Activated T-helper 1 cell treated with anti-CD3 and anti-CD28 coated beads, Interleukin-12 subunit alpha, Interleukin-12 subunit beta, Interleukin-2, Interleukin-4 antibody, amounts not matched to agents 30 ng/mL and 10 ng/mL and 1 ng/mL, durations not matched to agents 14 hours and 24 hours and 36 hours (primary cell): Measurements from ENCODE around the gene TXNRD2. TPM values are rescaled to one million over a fixed set of nuclear protein-coding genes. Genes with fewer than 3 reads are reported as not detected.

Source experiments
- DNase-seq: peaks from one replicate; pipeline ENCODE4 v3.0.0; 2021; ENCODE audit warnings: low spot score
- H3K27ac Mint-ChIP-seq: one replicate; pipeline ENCODE4 v1.8.0; 2021; ENCODE audit warnings: mild to moderate bottlenecking, mixed read lengths
- H3K27me3 Mint-ChIP-seq: one replicate; pipeline ENCODE4 v1.8.0; 2022; ENCODE audit warnings: mild to moderate bottlenecking, moderate library complexity, mixed read lengths; ENCODE audit not compliant: insufficient read depth
- H3K36me3 Mint-ChIP-seq: one replicate; pipeline ENCODE4 v1.8.0; 2021; ENCODE audit warnings: low read depth, mixed read lengths
- H3K4me1 Mint-ChIP-seq: one replicate; pipeline ENCODE4 v1.8.0; 2021; ENCODE audit warnings: low read depth, mixed read lengths
- H3K4me3 Mint-ChIP-seq: one replicate; pipeline ENCODE4 v1.8.0; 2021; ENCODE audit warnings: mild to moderate bottlenecking, moderate library complexity, mixed read lengths
- H3K9me3 Mint-ChIP-seq: one replicate; pipeline ENCODE4 v1.8.0; 2021; ENCODE audit warnings: mixed read lengths
- intact Hi-C: fragments of 100-400 bp; cut with micrococcal nuclease; formaldehyde crosslinking; loops from one replicate; pipeline ENCODE4 v1.15.1; 2024
- total RNA-seq: library from RNA; stranded (reverse); gene quantifications from 2 replicates; pipeline ENCODE4 v1.2.3, GENCODE V29; 2022

Gene TXNRD2
- total RNA-seq, 1 donor from 2014 or later, result 20.0 TPM

- no peak for DNase-seq
- no peaks in the 10 kb centered on the region for H3K9me3 Mint-ChIP-seq
- H3K36me3 Mint-ChIP-seq, result peaks cover 14% of the 10 kb centered on the region
- H3K27ac Mint-ChIP-seq, result no peak overlapping the region
- no peak overlapping the region for H3K4me3 Mint-ChIP-seq
- H3K27me3 Mint-ChIP-seq, result no peaks in the 10 kb centered on the region
- intact Hi-C loops, result no loop called here
- H3K4me1 Mint-ChIP-seq, result peaks cover 10% of the 10 kb centered on the region
These were observed 94.3 kb downstream of the TXNRD2 start for GRCh38 chr22:19847345-19847632.

- Mint-ChIP-seq H3K27me3 (no peaks in the 10 kb centered on the region), H3K4me3 (no peak overlapping the region), H3K4me1 (peaks cover 6% of the 10 kb centered on the region), H3K36me3 (peaks cover 11% of the 10 kb centered on the region), H3K27ac (no peak overlapping the region), H3K9me3 (no peaks in the 10 kb centered on the region)
- intact Hi-C loops, result no loop called here
- DNase-seq, result no peak
These were observed 94.8 kb downstream of the TXNRD2 start for GRCh38 chr22:19846620-19847344.

GRCh38 chr22:19845054-19845722 is 96.4 kb downstream of the TXNRD2 start:
- no peak for DNase-seq
- H3K27ac Mint-ChIP-seq, result no peak overlapping the region
- intact Hi-C loops, result no loop called here

GRCh38 chr22:19844377-19845053 is 97.1 kb downstream of the TXNRD2 start:
- Mint-ChIP-seq H3K27me3 (no peaks in the 10 kb centered on the region), H3K9me3 (no peaks in the 10 kb centered on the region), H3K27ac (no peak overlapping the region), H3K4me3 (no peak overlapping the region), H3K36me3 (peaks cover 6% of the 10 kb centered on the region), H3K4me1 (peaks cover 6% of the 10 kb centered on the region)
- intact Hi-C loops, result no loop called here
- DNase-seq, result no peak

More at GRCh38 chr22:19845054-19845722, 96.4 kb downstream of the TXNRD2 start:
- no peaks in the 10 kb centered on the region for H3K27me3 Mint-ChIP-seq
- H3K36me3 Mint-ChIP-seq, result peaks cover 9% of the 10 kb centered on the region
- no peak overlapping the region for H3K4me3 Mint-ChIP-seq
- no peaks in the 10 kb centered on the region for H3K9me3 Mint-ChIP-seq
- H3K4me1 Mint-ChIP-seq, result peaks cover 6% of the 10 kb centered on the region

- peaks cover 6% of the 10 kb centered on the region for H3K4me1 Mint-ChIP-seq
- H3K27ac Mint-ChIP-seq, result no peak overlapping the region
- intact Hi-C loops, result no loop called here
These were observed 97.7 kb downstream of the TXNRD2 start for GRCh38 chr22:19843857-19844376.

GRCh38 chr22:19843107-19843856 is 98.3 kb downstream of the TXNRD2 start:
- Mint-ChIP-seq H3K4me1 (peaks cover 6% of the 10 kb centered on the region), H3K27ac (no peak overlapping the region), H3K4me3 (no peak overlapping the region), H3K9me3 (no peaks in the 10 kb centered on the region), H3K27me3 (no peaks in the 10 kb centered on the region), H3K36me3 (peaks cover 6% of the 10 kb centered on the region)
- DNase-seq, result no peak
- intact Hi-C loops, result no loop called here

More at GRCh38 chr22:19843857-19844376, 97.7 kb downstream of the TXNRD2 start:
- Mint-ChIP-seq H3K4me3 (no peak overlapping the region), H3K36me3 (peaks cover 6% of the 10 kb centered on the region), H3K27me3 (no peaks in the 10 kb centered on the region), H3K9me3 (no peaks in the 10 kb centered on the region)
- no peak for DNase-seq

- H3K27me3 Mint-ChIP-seq, result no peaks in the 10 kb centered on the region
- H3K9me3 Mint-ChIP-seq, result no peaks in the 10 kb centered on the region
- no peak for DNase-seq
- H3K27ac Mint-ChIP-seq, result no peak overlapping the region
- H3K4me3 Mint-ChIP-seq, result no peak overlapping the region
- peaks cover 6% of the 10 kb centered on the region for H3K36me3 Mint-ChIP-seq
- peaks cover 6% of the 10 kb centered on the region for H3K4me1 Mint-ChIP-seq
- intact Hi-C loops, result no loop called here
These were observed 99.1 kb downstream of the TXNRD2 start for GRCh38 chr22:19842393-19843106.

GRCh38 chr22:19841641-19842392 is 99.8 kb downstream of the TXNRD2 start:
- H3K4me1 Mint-ChIP-seq, result peaks cover 6% of the 10 kb centered on the region
- H3K27me3 Mint-ChIP-seq, result no peaks in the 10 kb centered on the region
- no peak overlapping the region for H3K27ac Mint-ChIP-seq
- no peaks in the 10 kb centered on the region for H3K9me3 Mint-ChIP-seq
- peaks cover 6% of the 10 kb centered on the region for H3K36me3 Mint-ChIP-seq
- intact Hi-C loops, result no loop called here
- no peak overlapping the region for H3K4me3 Mint-ChIP-seq
- no peak for DNase-seq

- no peaks in the 10 kb centered on the region for H3K9me3 Mint-ChIP-seq
These were observed 100.5 kb downstream of the TXNRD2 start for GRCh38 chr22:19840955-19841640.

GRCh38 chr22:19840059-19840458 is 101.6 kb downstream of the TXNRD2 start:
- no peaks in the 10 kb centered on the region for H3K27me3 Mint-ChIP-seq

More at GRCh38 chr22:19840955-19841640, 100.5 kb downstream of the TXNRD2 start:
- Mint-ChIP-seq H3K4me1 (peaks cover 6% of the 10 kb centered on the region), H3K27ac (no peak overlapping the region), H3K36me3 (peaks cover 5% of the 10 kb centered on the region), H3K4me3 (no peak overlapping the region), H3K27me3 (no peaks in the 10 kb centered on the region)
- intact Hi-C loops, result no loop called here
- no peak for DNase-seq

GRCh38 chr22:19837915-19838314 is 103.7 kb downstream of the TXNRD2 start:
- Mint-ChIP-seq H3K27me3 (no peaks in the 10 kb centered on the region), H3K4me1 (peaks cover 13% of the 10 kb centered on the region), H3K36me3 (peaks cover 1% of the 10 kb centered on the region), H3K4me3 (no peak overlapping the region), H3K9me3 (no peaks in the 10 kb centered on the region), H3K27ac (no peak overlapping the region)
- intact Hi-C loops, result no loop called here
- no peak for DNase-seq

More at GRCh38 chr22:19840059-19840458, 101.6 kb downstream of the TXNRD2 start:
- H3K4me3 Mint-ChIP-seq, result no peak overlapping the region
- DNase-seq, result no peak
- no peak overlapping the region for H3K27ac Mint-ChIP-seq
- H3K4me1 Mint-ChIP-seq, result peaks cover 6% of the 10 kb centered on the region
- no peaks in the 10 kb centered on the region for H3K9me3 Mint-ChIP-seq
- peaks cover 1% of the 10 kb centered on the region for H3K36me3 Mint-ChIP-seq
- intact Hi-C loops, result no loop called here
